B cell (primary cell): ENCODE results near the gene LATS1. TPM values are rescaled to one million over a fixed set of nuclear protein-coding genes. Genes with fewer than 3 reads are reported as not detected.

Experiments used
- ATAC-seq: fragments of 200-7000 bp; cut with Tn5 transposase; one replicate; pipeline ENCODE4 v1.10.0; 2021; ENCODE audit warnings: low read depth, mild to moderate bottlenecking, moderate number of reproducible peaks, moderate library complexity
- CTCF ChIA-PET: fragments of 350-600 bp; sonication (Branson Sonifier 250); formaldehyde crosslinking; loops from one replicate; lab custom pipeline; 2021; ENCODE audit warnings: antibody characterized with exemption, inconsistent platforms; lab: Charles Lee
- POLR2A ChIA-PET: fragments of 350-600 bp; sonication (Branson Sonifier 250); formaldehyde crosslinking; loops from one replicate; lab custom pipeline; 2021; ENCODE audit warnings: antibody characterized with exemption; lab: Charles Lee
- DNase-seq: peaks from one replicate; pipeline ENCODE4 v3.0.0; 2013
- H2AFZ ChIP-seq: 2 replicates; pipeline ENCODE4 v1.6.1; 2012; ENCODE audit warnings: mild to moderate bottlenecking, low read depth, low read length; ENCODE audit not compliant: insufficient read depth, poor library complexity, severe bottlenecking
- H3K27ac ChIP-seq, 2 donors: 1 replicate in 1 of 2; 2 replicates in 1 of 2; pipeline ENCODE4 v1.5.1; 2012 to 2013; ENCODE audit warnings: low read length in 2 of 2, mild to moderate bottlenecking in 2 of 2, moderate library complexity in 1 of 2
- H3K27me3 ChIP-seq, 4 experiments: fragments of 200-600 bp in 1 of 4; sonication (generic) in 1 of 4; replicated peaks in 1 of 4; 1 replicate in 2 of 4; 2 replicates in 2 of 4; pipeline versions ENCODE4 v1.6.1 to v1.7.0; 2013 to 2016; ENCODE audit warnings: low read length in 3 of 4, mild to moderate bottlenecking in 2 of 4, mixed read lengths in 1 of 4, moderate library complexity in 1 of 4; ENCODE audit not compliant: insufficient read depth in 4 of 4, control insufficient read depth in 3 of 4; ENCODE audit errors: control extremely low read depth in 1 of 4
- H3K36me3 ChIP-seq, 2 experiments: replicated peaks in 1 of 2; 1 replicate in 1 of 2; 2 replicates in 1 of 2; pipeline versions ENCODE4 v1.6.1 to v1.7.1; 2013; ENCODE audit warnings: low read length in 1 of 2; ENCODE audit not compliant: insufficient read depth in 2 of 2, control insufficient read depth in 1 of 2; ENCODE audit errors: control extremely low read depth in 1 of 2, extremely low read depth in 1 of 2
- H3K4me1 ChIP-seq, 2 donors: fragments of 200-600 bp in 1 of 2; sonication (generic) in 1 of 2; 1 replicate in 1 of 2; 2 replicates in 1 of 2; pipeline versions ENCODE4 v1.5.1 to v1.6.1; 2013 to 2017; ENCODE audit warnings: low read length in 2 of 2; ENCODE audit not compliant: control insufficient read depth in 2 of 2, insufficient read depth in 2 of 2
- H3K4me2 ChIP-seq: replicated peaks from 2 replicates; pipeline ENCODE3; 2012; ENCODE audit warnings: mild to moderate bottlenecking, low read depth, low read length; ENCODE audit not compliant: poor library complexity, severe bottlenecking
- H3K4me3 ChIP-seq, 5 experiments: fragments of 200-600 bp in 1 of 5; sonication (generic) in 1 of 5; 1 replicate in 3 of 5; 2 replicates in 2 of 5; pipeline versions ENCODE4 v1.5.1 to v1.7.0; 2011 to 2016; ENCODE audit warnings: low read length in 4 of 5, mild to moderate bottlenecking in 4 of 5, low read depth in 2 of 5, control low read depth in 1 of 5, moderate library complexity in 1 of 5; ENCODE audit not compliant: insufficient read depth in 1 of 5; ENCODE audit errors: control extremely low read depth in 1 of 5, extremely low read depth in 1 of 5
- H3K79me2 ChIP-seq: fragments of 200-600 bp; sonication (generic); one replicate; pipeline ENCODE4 v1.6.0; 2016; ENCODE audit warnings: low read length; ENCODE audit not compliant: control insufficient read depth, insufficient read depth
- H3K9ac ChIP-seq: fragments of 200-600 bp; sonication (generic); 2 replicates; pipeline ENCODE4 v1.6.1; 2017; ENCODE audit warnings: mild to moderate bottlenecking, low read length, moderate library complexity
- H3K9me3 ChIP-seq, 3 donors: one replicate each; pipeline versions ENCODE4 v1.6.1 to v1.7.1; 2013; ENCODE audit warnings: low read length in 2 of 3; ENCODE audit not compliant: control insufficient read depth in 2 of 3, insufficient read depth in 1 of 3; ENCODE audit errors: control extremely low read depth in 1 of 3
- H4K20me1 ChIP-seq: 2 replicates; pipeline ENCODE4 v1.6.0; 2012; ENCODE audit warnings: mild to moderate bottlenecking, low read length; ENCODE audit not compliant: insufficient read depth, control insufficient read depth, poor library complexity, severe bottlenecking
- H3K27ac Mint-ChIP-seq: one replicate; pipeline ENCODE4 v1.8.0; 2021; ENCODE audit warnings: mixed read lengths
- H3K27me3 Mint-ChIP-seq: one replicate; pipeline ENCODE4 v1.8.0; 2021; ENCODE audit warnings: mixed read lengths
- H3K4me1 Mint-ChIP-seq: one replicate; pipeline ENCODE4 v1.8.0; 2021; ENCODE audit warnings: mixed read lengths
- H3K4me3 Mint-ChIP-seq: one replicate; pipeline ENCODE4 v1.8.0; 2021; ENCODE audit warnings: mixed read lengths
- H3K9me3 Mint-ChIP-seq: one replicate; pipeline ENCODE4 v1.8.0; 2022; ENCODE audit warnings: mixed read lengths; ENCODE audit not compliant: insufficient read depth
- EZH2 ChIP-seq: IDR thresholded peaks from 2 replicates; pipeline ENCODE4 v1.6.1; 2012; ENCODE audit warnings: borderline replicate concordance, low read depth, mild to moderate bottlenecking, moderate library complexity, low read length; ENCODE audit not compliant: insufficient read depth, poor library complexity, severe bottlenecking
- WGBS: methylation state at CpG from one replicate; pipeline ENCODE4 v1.1.5; 2013; ENCODE audit warnings: missing lambda C conversion rate; ENCODE audit not compliant: insufficient coverage; 5-methylcytosine and 5-hydroxymethylcytosine counted together
- intact Hi-C: fragments of 100-400 bp; cut with micrococcal nuclease; formaldehyde crosslinking; loops from one replicate; pipeline ENCODE4 v1.10.0; 2022
- polyA plus RNA-seq: library from polyadenylated mRNA; depleted of rRNA; stranded (reverse); fragments of >200 nt; gene quantifications from 2 replicates; pipeline ENCODE4 v1.2.3, GENCODE V29; 2012
- total RNA-seq, 2 donors: library from RNA; stranded (reverse); fragments of 120-200 nt in 1 of 2; gene quantifications; 1 replicate in 1 of 2; 2 replicates in 1 of 2; pipeline versions ENCODE4 v1.2.3 to v1.2.4, GENCODE V29; 2013 to 2022
- TF ChIP-seq, protein P1 (sequence below): fragments of 200-600 bp; IDR thresholded peaks from one replicate; pipeline ENCODE4 v1.8.0; 2022; ENCODE audit warnings: antibody characterized with exemption, mild to moderate bottlenecking

The LATS1 gene
- total and polyA plus RNA-seq, 2 donors (not counting 1 experiment from before 2014, with no cell fraction given), result 11.6 to 48.0 TPM

GRCh38 chr6:149699150-149699549 lies 18.8 kb downstream of the LATS1 start:
- ATAC-seq (no peak), DNase-seq (no peak)
- Mint-ChIP-seq H3K9me3 (no peaks in the 10 kb centered on the region), H3K27ac (no peak overlapping the region), H3K27me3 (no peaks in the 10 kb centered on the region), H3K4me3 (no peak overlapping the region), H3K4me1 (peaks cover 15% of the 10 kb centered on the region)
- Histone ChIP-seq H3K4me3 (no peak overlapping the region), H3K9ac (no peak overlapping the region), H3K27ac (no peak overlapping the region), H3K79me2 (peaks cover 90% of the 10 kb centered on the region), H3K9me3 (no peaks in the 10 kb centered on the region), H3K4me1 (no peaks in the 10 kb centered on the region), H3K27me3 (no peaks in the 10 kb centered on the region), H2AFZ (no peak overlapping the region), H3K36me3 (peaks cover 11 to 48% of the 10 kb centered on the region in 2 experiments), H4K20me1 (peaks cover 67% of the 10 kb centered on the region), H3K4me2 (no peak overlapping the region)
- ChIA-PET CTCF (no interaction called here), POLR2A (no interaction called here)
- no CpG with 5 or more reads among the region's 2 CpGs for WGBS
- intact Hi-C loops, result no loop called here
- no peak for TF ChIP-seq EZH2
- TF ChIP-seq, protein P1, sequence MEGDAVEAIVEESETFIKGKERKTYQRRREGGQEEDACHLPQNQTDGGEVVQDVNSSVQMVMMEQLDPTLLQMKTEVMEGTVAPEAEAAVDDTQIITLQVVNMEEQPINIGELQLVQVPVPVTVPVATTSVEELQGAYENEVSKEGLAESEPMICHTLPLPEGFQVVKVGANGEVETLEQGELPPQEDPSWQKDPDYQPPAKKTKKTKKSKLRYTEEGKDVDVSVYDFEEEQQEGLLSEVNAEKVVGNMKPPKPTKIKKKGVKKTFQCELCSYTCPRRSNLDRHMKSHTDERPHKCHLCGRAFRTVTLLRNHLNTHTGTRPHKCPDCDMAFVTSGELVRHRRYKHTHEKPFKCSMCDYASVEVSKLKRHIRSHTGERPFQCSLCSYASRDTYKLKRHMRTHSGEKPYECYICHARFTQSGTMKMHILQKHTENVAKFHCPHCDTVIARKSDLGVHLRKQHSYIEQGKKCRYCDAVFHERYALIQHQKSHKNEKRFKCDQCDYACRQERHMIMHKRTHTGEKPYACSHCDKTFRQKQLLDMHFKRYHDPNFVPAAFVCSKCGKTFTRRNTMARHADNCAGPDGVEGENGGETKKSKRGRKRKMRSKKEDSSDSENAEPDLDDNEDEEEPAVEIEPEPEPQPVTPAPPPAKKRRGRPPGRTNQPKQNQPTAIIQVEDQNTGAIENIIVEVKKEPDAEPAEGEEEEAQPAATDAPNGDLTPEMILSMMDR, result no peak

- H2AFZ ChIP-seq, result no peak overlapping the region
- H3K4me3 Mint-ChIP-seq, result no peak overlapping the region
- no peaks in the 10 kb centered on the region for H3K27me3 Mint-ChIP-seq
- H3K9me3 Mint-ChIP-seq, result no peaks in the 10 kb centered on the region
- TF ChIP-seq, protein P1, result no peak
- no peak for TF ChIP-seq EZH2
- WGBS, result 100% methylated on average over 1 of the region's 2 CpGs
- H3K4me2 ChIP-seq, result no peak overlapping the region
- no peak for ATAC-seq
- peaks cover 68% of the 10 kb centered on the region for H4K20me1 ChIP-seq
- no peak overlapping the region for H3K27ac Mint-ChIP-seq
- peaks cover 11% of the 10 kb centered on the region for H3K4me1 Mint-ChIP-seq
- H3K9ac ChIP-seq, result no peak overlapping the region
- no peaks in the 10 kb centered on the region for H3K27me3 ChIP-seq
- DNase-seq, result no peak
- POLR2A ChIA-PET, result no interaction called here
- H3K9me3 ChIP-seq, result no peaks in the 10 kb centered on the region
- peaks cover 11 to 56% of the 10 kb centered on the region in 2 experiments for H3K36me3 ChIP-seq
- H3K27ac ChIP-seq, result no peak overlapping the region
- peaks cover 86% of the 10 kb centered on the region for H3K79me2 ChIP-seq
- H3K4me3 ChIP-seq, result no peak overlapping the region
- intact Hi-C loops, result no loop called here
- H3K4me1 ChIP-seq, result no peaks in the 10 kb centered on the region
- CTCF ChIA-PET, result interaction anchor here (0.7 kb wide), 1 partner anchor 40 kb away, joined by 3 read pairs; no protein-coding TSS in a partner anchor
Measured at GRCh38 chr6:149698175-149698574, 19.7 kb downstream of the LATS1 start.
